ENCODE measurements around the gene LRG1.
"Not testable (repeated sequence)": the region's sequence is repeated elsewhere in the genome, so short reads cannot be mapped to it uniquely, and the experiment has no call there.

GRCh38 chr19:4562085-4562484 lies 22.2 kb upstream of the LRG1 start:
- TF ChIP-seq, protein P1, sequence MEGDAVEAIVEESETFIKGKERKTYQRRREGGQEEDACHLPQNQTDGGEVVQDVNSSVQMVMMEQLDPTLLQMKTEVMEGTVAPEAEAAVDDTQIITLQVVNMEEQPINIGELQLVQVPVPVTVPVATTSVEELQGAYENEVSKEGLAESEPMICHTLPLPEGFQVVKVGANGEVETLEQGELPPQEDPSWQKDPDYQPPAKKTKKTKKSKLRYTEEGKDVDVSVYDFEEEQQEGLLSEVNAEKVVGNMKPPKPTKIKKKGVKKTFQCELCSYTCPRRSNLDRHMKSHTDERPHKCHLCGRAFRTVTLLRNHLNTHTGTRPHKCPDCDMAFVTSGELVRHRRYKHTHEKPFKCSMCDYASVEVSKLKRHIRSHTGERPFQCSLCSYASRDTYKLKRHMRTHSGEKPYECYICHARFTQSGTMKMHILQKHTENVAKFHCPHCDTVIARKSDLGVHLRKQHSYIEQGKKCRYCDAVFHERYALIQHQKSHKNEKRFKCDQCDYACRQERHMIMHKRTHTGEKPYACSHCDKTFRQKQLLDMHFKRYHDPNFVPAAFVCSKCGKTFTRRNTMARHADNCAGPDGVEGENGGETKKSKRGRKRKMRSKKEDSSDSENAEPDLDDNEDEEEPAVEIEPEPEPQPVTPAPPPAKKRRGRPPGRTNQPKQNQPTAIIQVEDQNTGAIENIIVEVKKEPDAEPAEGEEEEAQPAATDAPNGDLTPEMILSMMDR (IDR thresholded peaks at IDR 0.05) = not testable (repeated sequence)
- not testable (repeated sequence) for TF ChIP-seq ZFX (IDR thresholded peaks at IDR 0.05; ENCODE audit: borderline replicate concordance)
